Ascending aorta (tissue), 2 donors: Measurements from ENCODE around the gene MEOX2. TPM values are rescaled to one million over a fixed set of nuclear protein-coding genes. Genes with fewer than 3 reads are reported as not detected.

ENCODE experiments used
- DNase-seq, 2 donors: peaks; one replicate each; pipeline ENCODE4 v3.0.0-alpha.2; 2019; ENCODE audit warnings: low spot score in 2 of 2
- H3K27ac ChIP-seq, 2 donors: fragments of 200-600 bp; sonication (generic); one replicate each; pipeline ENCODE4 v1.5.1; 2016 to 2017; ENCODE audit warnings: mild to moderate bottlenecking in 1 of 2
- H3K27me3 ChIP-seq: fragments of 200-600 bp; sonication (generic); one replicate; pipeline ENCODE4 v1.5.1; 2017
- H3K36me3 ChIP-seq, 2 donors: fragments of 200-600 bp; sonication (generic); one replicate each; pipeline ENCODE4 v1.5.1; 2016
- H3K4me1 ChIP-seq, 2 donors: fragments of 200-600 bp; sonication (generic); one replicate each; pipeline ENCODE4 v1.5.1; 2016 to 2017; ENCODE audit warnings: mild to moderate bottlenecking in 1 of 2
- H3K4me3 ChIP-seq, 2 donors: fragments of 200-600 bp; sonication (generic); one replicate each; pipeline ENCODE4 v1.5.1; 2016 to 2017; ENCODE audit warnings: mild to moderate bottlenecking in 1 of 2
- H3K9me3 ChIP-seq, 2 donors: fragments of 200-600 bp; sonication (generic); one replicate each; pipeline ENCODE4 v1.5.1; 2016
- CTCF ChIP-seq, 3 experiments: fragments of 200-600 bp in 2 of 3; fragments of 450-650 bp in 1 of 3; sonication (generic) in 2 of 3; IDR thresholded peaks; one replicate each; pipeline ENCODE4 v1.5.1; 2016 to 2019; ENCODE audit warnings: antibody characterized with exemption in 3 of 3, mild to moderate bottlenecking in 1 of 3, moderate library complexity in 1 of 3
- intact Hi-C: fragments of 100-400 bp; cut with DNase I; formaldehyde crosslinking; loops from one replicate; pipeline ENCODE4 v1.15.1; 2023
- total RNA-seq: library from RNA; depleted of rRNA; stranded (reverse); fragments of >200 nt; gene quantifications from one replicate; pipeline ENCODE4 v1.1.0, GENCODE V29; 2016

Gene MEOX2
- total RNA-seq, 1 donor from 2014 or later = 35.0 TPM

DNA sequence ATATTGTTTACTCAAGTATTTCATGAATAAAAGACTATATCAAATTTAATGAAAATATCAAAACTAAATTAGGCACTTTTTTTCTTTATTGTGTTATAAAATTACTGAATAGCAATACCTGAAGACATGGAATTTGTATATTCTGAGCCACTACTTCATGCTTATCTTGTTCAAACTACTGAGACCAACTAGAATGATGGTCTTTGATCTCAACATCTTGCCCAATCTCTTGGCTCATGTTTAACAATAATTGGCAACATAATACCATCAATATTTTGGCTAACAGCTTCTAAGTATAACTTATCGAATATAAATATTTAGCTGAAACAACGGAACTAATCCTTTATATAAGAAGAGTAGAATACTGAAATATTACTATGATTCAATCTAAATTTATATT is 68.2 kb downstream of the MEOX2 start:
- Histone ChIP-seq H3K27me3 (no peaks in the 10 kb centered on the region), H3K27ac (no peak overlapping the region), H3K4me1 (no peaks in the 10 kb centered on the region), H3K36me3 (no peaks in the 10 kb centered on the region), H3K4me3 (no peak overlapping the region), H3K9me3 (no peaks in the 10 kb centered on the region)
- intact Hi-C loops = no loop called here
- DNase-seq = no peak
- no peak for TF ChIP-seq CTCF (IDR thresholded peaks at IDR 0.05)

- no peaks in the 10 kb centered on the region for H3K4me1 ChIP-seq
- intact Hi-C loops = no loop called here
- TF ChIP-seq CTCF (IDR thresholded peaks at IDR 0.05) = no peak
- no peaks in the 10 kb centered on the region for H3K36me3 ChIP-seq
- no peak for DNase-seq
- no peaks in the 10 kb centered on the region for H3K27me3 ChIP-seq
- no peak overlapping the region for H3K27ac ChIP-seq
- H3K4me3 ChIP-seq = no peak overlapping the region
- H3K9me3 ChIP-seq = no peaks in the 10 kb centered on the region
Measured at GRCh38 chr7:15612205-15612604, 74.3 kb downstream of the MEOX2 start.

DNA sequence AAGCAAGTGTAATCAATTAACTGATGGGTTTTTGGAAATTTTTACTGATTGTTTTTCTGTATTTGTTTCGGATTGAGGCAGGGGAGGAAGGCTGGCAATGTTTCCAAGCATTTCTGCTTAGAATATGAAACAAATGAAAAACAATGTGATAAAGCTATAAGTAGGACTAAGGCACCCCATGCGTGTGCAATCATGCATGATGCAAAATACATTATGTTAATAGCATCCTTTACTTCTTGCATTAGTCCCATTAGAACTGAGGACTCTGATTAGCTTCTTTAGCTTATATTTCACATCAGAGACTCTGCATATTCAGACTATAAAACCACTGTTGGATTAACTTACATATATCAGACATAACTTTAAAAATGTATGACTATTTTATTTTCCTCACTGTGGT is 76.0 kb downstream of the MEOX2 start:
- intact Hi-C loops = no loop called here
- Histone ChIP-seq H3K27me3 (no peaks in the 10 kb centered on the region), H3K36me3 (no peaks in the 10 kb centered on the region), H3K9me3 (no peaks in the 10 kb centered on the region), H3K4me1 (no peaks in the 10 kb centered on the region), H3K27ac (no peak overlapping the region), H3K4me3 (no peak overlapping the region)
- TF ChIP-seq CTCF (IDR thresholded peaks at IDR 0.05) = no peak
- DNase-seq = no peak

DNA sequence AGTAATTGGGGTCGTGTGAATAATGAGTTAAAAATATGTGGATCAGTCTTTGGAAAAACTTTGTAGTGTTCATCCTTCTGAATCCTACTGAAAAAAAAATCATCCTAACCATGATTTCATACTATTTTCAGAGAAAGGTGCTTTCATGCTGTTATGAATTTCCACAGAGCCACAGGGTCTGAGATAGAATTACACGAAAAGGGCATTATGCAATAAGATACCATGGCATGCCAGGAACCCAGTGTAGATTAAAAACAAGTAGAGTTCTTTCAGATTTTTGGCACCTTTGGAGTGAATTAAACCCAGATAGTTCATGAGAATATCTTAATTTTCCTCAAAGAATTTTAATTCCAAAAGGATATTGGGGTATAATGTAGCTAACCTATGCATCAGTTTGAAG is 77.2 kb downstream of the MEOX2 start:
- H3K36me3 ChIP-seq = no peaks in the 10 kb centered on the region
- no peak for DNase-seq
- no peak overlapping the region for H3K27ac ChIP-seq
- intact Hi-C loops = no loop called here
- no peak for TF ChIP-seq CTCF (IDR thresholded peaks at IDR 0.05)
- H3K4me1 ChIP-seq = no peaks in the 10 kb centered on the region
- H3K4me3 ChIP-seq = no peak overlapping the region
- no peaks in the 10 kb centered on the region for H3K27me3 ChIP-seq
- no peaks in the 10 kb centered on the region for H3K9me3 ChIP-seq

DNA sequence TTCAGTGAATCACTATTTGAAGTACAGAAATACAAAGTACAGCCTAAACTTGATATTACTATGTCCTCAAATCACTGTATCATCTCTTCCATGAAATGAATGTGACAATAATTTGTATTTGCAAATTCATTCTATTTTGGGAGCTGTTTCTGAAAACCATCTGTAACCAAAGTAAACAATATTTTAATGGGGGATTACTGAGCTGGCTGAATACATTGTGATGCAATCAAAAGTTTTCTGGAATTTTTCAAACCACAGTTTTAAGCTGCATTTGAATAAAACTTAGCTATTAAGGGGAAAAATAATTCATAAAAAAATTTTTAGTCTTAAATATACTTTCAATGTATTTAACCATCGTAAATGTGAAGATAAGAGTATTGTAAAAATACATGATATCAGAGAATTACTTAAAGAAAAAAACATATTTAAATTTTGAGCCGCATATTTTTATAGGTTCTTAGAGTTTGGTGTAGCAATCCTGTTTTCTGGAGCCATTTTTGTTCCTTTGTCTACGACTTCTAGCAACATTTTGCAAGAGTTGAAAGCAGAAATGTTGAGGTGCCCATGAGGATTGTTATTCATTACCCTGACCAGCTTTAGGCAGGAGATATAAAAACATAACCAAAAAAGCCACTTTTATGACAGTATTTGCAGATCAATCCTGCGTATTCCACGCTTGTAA is 78.8 kb downstream of the MEOX2 start:
- Histone ChIP-seq H3K27ac (no peak overlapping the region), H3K27me3 (no peaks in the 10 kb centered on the region), H3K9me3 (no peaks in the 10 kb centered on the region), H3K4me1 (no peaks in the 10 kb centered on the region), H3K36me3 (no peaks in the 10 kb centered on the region), H3K4me3 (no peak overlapping the region)
- intact Hi-C loops = no loop called here
- TF ChIP-seq CTCF (IDR thresholded peaks at IDR 0.05) = no peak
- no peak for DNase-seq

- TF ChIP-seq CTCF (IDR thresholded peaks at IDR 0.05) = no peak
- Histone ChIP-seq H3K4me3 (no peak overlapping the region), H3K27ac (no peak overlapping the region), H3K27me3 (no peaks in the 10 kb centered on the region), H3K9me3 (no peaks in the 10 kb centered on the region), H3K4me1 (no peaks in the 10 kb centered on the region), H3K36me3 (no peaks in the 10 kb centered on the region)
- intact Hi-C loops = no loop called here
- DNase-seq = no peak
Measured at GRCh38 chr7:15606561-15606960, 79.9 kb downstream of the MEOX2 start.
